Urothelium cell line (cell line): ENCODE results near the gene TMEM247.

Experiments
- DNase-seq: peaks from one replicate; pipeline ENCODE4 v3.0.0; 2011; ENCODE audit warnings: low spot score, mixed read lengths
- FAIRE-seq: peaks from 2 replicates; lab custom pipeline; 2011; peaks lifted over from hg19 to GRCh38; lab: Jason Lieb, UNC

Gene TMEM247

GRCh38 chr2:46479265-46479664 is at the start of gene TMEM247:
Gene TMEM247, plus strand, starts transcription at chr2:46479565.
- DNase-seq, result no peak
- FAIRE-seq, result no peak

- FAIRE-seq, result no peak
- no peak for DNase-seq
Measured at GRCh38 chr2:46430413-46430812, 49.0 kb upstream of the TMEM247 start.

- DNase-seq, result no peak
- FAIRE-seq, result no peak
Measured at GRCh38 chr2:46430992-46431391, 48.4 kb upstream of the TMEM247 start.

- FAIRE-seq (no peak), DNase-seq (no peak)
Measured at GRCh38 chr2:46431481-46432235, 47.7 kb upstream of the TMEM247 start.

- FAIRE-seq (no peak), DNase-seq (peak; percentile 44)
Measured at GRCh38 chr2:46434851-46435273, 44.5 kb upstream of the TMEM247 start.

- DNase-seq, result no peak
- no peak for FAIRE-seq
Measured at GRCh38 chr2:46435353-46435752, 44.0 kb upstream of the TMEM247 start.

GRCh38 chr2:46435796-46436360 is 43.5 kb upstream of the TMEM247 start:
- FAIRE-seq, result no peak
- DNase-seq, result no peak

GRCh38 chr2:46436800-46437199 is 42.6 kb upstream of the TMEM247 start:
- no peak for DNase-seq
- no peak for FAIRE-seq

GRCh38 chr2:46438102-46438501 is 41.3 kb upstream of the TMEM247 start:
- FAIRE-seq, result no peak
- no peak for DNase-seq

- DNase-seq (no peak), FAIRE-seq (no peak)
Measured at GRCh38 chr2:46438794-46439193, 40.6 kb upstream of the TMEM247 start.

- DNase-seq, result no peak
- peak; percentile 32 for FAIRE-seq
Measured at GRCh38 chr2:46439582-46439981, 39.8 kb upstream of the TMEM247 start.

- FAIRE-seq (no peak), DNase-seq (no peak)
Measured at GRCh38 chr2:46441838-46442712, 37.3 kb upstream of the TMEM247 start.

- no peak for FAIRE-seq
Measured at GRCh38 chr2:46444732-46445131, 34.6 kb upstream of the TMEM247 start.

GRCh38 chr2:46445556-46445955 is 33.8 kb upstream of the TMEM247 start:
- no peak for DNase-seq

More at GRCh38 chr2:46444732-46445131, 34.6 kb upstream of the TMEM247 start:
- no peak for DNase-seq

GRCh38 chr2:46446871-46447568 is 32.3 kb upstream of the TMEM247 start:
- DNase-seq (no peak), FAIRE-seq (no peak)

More at GRCh38 chr2:46445556-46445955, 33.8 kb upstream of the TMEM247 start:
- no peak for FAIRE-seq

- DNase-seq (no peak), FAIRE-seq (no peak)
Measured at GRCh38 chr2:46447649-46448048, 31.7 kb upstream of the TMEM247 start.

- DNase-seq (no peak), FAIRE-seq (no peak)
Measured at GRCh38 chr2:46448111-46448510, 31.3 kb upstream of the TMEM247 start.

- DNase-seq (no peak), FAIRE-seq (no peak)
Measured at GRCh38 chr2:46448641-46449040, 30.7 kb upstream of the TMEM247 start.

GRCh38 chr2:46449700-46450099 is 29.7 kb upstream of the TMEM247 start:
- DNase-seq (no peak), FAIRE-seq (no peak)

- DNase-seq, result no peak
Measured at GRCh38 chr2:46451131-46451711, 28.1 kb upstream of the TMEM247 start.

GRCh38 chr2:46456789-46457188 is 22.6 kb upstream of the TMEM247 start:
- DNase-seq, result no peak
- no peak for FAIRE-seq

More at GRCh38 chr2:46451131-46451711, 28.1 kb upstream of the TMEM247 start:
- no peak for FAIRE-seq
